ENCODE results near the gene CALN1.
"Not testable (repeated sequence)": the region's sequence is repeated elsewhere in the genome, so short reads cannot be mapped to it uniquely, and the experiment has no call there.

CALN1 gene

DNA sequence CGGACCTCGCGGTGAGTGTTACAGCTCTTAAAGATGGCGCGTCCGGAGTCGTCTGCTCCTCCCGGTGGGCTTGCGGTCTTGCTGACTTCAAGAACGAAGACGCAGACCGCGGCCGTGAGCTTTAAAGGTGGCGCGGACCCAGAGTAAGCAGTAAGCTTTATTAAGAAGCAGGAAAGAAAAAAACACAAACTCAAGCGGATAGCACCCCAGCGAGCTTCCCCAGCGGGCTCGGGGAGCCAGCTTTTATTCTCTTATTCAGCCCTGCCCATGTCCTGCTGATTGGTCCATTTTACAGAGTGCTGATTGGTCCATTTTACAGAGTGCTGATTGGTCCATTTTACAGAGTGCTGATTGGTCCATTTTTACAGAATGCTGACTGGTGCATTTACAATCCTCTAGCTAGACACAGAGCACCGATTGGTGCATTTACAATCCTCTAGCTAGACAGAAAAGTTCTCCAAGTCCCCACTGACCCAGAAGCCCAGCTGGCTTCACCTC, at the start of gene CALN1:
TSS of gene CALN1 (minus strand) at position 218 of the 498 bp plus-strand sequence.
- DNase-seq (ENCODE audit: low read depth), result not testable (repeated sequence)

DNA sequence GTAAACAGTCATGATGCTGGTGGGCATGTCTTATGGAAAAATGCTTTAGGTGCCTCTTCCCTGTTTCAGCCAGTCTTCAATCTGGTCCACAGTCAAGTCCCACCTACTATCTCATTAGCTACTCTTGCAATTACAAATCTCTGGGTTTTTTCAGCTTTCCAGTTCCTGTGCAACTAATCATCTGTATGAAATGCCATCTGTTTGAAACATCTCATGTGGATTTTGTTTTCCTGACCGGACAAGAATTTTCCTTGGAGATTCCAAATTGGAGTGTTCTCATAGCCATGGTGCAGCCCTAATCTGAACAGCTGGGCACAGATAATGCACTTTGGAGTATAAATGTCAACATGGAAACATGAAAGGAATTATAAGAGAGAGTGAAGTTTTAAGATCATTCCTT, 41.3 kb upstream of the CALN1 start:
- DNase-seq (ENCODE audit: low read depth), result no peak

GRCh38 chr7:72447465-72448204, 35.5 kb upstream of the CALN1 start:
- no peak for DNase-seq (ENCODE audit: low read depth)

DNA sequence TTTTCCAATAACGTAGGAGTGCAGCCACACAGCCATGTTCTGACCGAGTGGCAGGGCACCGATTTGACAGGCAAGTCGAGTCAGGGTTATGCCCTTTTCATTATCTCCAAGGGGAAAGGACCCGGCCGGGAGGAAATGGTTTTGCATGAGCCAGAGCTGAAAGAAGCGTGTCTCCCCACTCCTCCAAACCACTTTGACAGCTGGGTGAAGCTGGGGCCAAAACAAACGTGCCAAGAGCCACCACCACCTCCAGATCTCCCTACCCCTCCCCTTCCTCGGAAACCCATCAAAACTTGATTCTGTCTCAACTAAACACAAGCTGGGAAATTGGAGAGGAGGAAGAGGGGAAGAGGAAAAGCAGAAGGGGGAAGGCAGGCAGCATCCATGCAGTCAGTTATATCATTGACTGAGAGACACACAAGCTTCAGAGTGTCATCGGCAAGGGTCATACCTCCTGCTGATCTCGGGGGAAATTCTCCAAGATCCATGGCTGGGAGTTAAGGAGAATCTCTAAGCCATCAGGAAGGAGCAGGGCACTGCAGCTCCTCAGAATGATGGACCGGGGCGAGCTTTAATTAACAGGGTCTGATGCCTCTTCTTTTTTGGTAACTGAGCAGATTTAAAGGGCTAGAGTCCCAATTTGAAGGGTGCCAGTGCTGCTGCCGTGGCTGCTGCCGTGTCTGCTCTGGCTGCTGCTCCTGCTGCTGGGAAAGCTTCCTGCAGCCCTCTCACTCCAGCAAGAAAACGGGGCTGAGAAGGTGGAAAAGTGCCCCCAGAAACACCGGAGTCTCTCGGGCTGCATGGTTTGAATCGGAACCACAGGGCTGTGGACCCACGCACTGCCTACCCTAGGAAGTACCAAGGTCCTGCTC, 34.7 kb upstream of the CALN1 start:
- no peak for DNase-seq (ENCODE audit: low read depth)

DNA sequence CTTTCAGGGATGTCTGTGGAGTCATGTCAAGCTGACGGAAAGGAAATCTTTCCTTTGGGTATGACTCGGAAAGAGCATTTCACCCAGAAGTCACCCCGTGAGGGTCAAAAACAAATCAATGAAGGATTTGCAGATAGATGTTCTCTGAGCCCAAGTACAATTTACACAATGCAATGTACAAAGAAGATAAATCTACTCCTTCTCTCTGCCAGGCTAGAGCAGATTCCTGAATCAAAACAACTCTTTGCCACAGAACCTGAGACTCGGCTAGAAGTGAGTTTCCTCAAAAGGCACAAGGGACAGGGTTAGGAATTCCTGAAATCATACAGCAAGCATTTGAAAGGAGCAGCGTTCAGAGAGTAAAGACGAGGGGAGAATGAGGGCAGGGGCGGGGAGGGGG, 34.0 kb upstream of the CALN1 start:
- DNase-seq (ENCODE audit: low read depth), result no peak

GRCh38 chr7:72445580-72445979, 33.4 kb upstream of the CALN1 start:
- no peak for DNase-seq (ENCODE audit: low read depth)

DNA sequence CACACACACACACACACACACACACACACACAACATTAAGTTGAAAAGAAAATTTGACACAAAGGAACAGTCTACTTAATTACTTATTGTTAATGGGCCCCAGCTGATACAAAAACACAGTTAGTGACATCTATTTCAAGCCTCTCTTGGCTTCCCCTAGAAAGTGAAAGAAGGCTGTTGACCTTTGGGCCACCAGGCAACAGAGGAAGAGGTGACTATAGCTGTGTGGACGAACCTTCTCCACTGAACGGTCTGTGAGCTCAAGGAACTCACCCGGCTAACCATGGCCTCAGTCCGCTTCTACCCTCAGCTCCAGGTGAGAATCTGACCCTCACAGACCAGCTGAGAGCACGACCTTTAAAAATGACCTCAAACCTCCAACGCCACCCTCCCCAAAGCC, 32.9 kb upstream of the CALN1 start:
- DNase-seq (ENCODE audit: low read depth), result no peak

DNA sequence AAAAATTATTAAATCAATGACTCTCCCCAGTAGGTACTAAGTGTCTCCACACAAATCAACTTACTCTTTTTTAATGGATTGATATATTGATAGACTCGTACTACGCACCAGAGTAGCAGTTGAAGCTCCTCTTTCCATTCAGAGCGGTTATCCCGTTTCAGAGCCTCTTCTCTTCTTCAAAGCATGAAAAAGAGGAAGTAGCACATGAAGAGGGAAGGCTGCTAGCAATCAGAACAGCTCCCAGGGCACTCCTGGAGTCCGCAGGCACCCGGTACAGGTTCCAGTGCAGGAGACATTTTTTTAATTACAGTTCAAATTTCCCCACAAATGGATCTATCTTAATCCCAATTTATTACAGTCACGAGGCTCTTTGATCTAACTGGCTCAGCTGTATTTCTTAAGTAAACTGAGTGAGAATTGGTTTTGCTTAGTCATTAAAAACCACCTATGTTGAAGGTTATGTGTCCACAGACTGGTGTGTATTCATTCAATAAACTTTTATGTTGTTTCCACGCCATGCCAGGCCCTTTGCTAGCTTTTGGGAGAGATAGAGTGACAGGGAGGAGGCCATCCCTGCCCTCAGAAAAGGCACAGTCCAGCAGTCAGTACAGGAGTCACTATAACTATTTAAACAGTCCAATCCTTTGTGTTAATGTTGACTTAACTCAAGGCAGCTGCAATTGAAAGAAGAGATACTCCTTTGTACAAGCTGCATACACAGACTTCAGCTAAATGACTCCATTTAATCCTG, 32.1 kb upstream of the CALN1 start:
- DNase-seq (ENCODE audit: low read depth), result no peak

DNA sequence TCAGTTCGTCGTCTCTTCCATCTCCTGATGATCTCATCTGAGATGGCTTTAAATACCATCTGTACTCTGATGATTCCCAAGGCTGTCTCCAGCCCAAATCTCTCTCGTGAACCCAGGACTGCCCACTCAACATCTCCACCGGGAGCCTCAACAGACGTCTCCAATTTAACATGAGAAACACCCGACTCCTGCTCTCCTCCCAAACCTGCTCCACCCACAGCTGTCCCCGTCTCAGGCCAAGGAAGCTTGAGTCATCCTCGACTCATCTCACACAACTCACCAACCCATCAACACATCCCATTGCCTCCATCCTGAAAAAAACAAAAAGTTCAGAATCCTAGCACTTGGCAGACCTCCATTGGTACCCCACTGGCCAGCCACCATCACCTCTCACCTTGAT, 29.7 kb upstream of the CALN1 start:
- peak; percentile 18 for DNase-seq (ENCODE audit: low read depth)

- no peak for DNase-seq (ENCODE audit: low read depth)
Measured at GRCh38 chr7:72438491-72438890, 26.4 kb upstream of the CALN1 start.

DNA sequence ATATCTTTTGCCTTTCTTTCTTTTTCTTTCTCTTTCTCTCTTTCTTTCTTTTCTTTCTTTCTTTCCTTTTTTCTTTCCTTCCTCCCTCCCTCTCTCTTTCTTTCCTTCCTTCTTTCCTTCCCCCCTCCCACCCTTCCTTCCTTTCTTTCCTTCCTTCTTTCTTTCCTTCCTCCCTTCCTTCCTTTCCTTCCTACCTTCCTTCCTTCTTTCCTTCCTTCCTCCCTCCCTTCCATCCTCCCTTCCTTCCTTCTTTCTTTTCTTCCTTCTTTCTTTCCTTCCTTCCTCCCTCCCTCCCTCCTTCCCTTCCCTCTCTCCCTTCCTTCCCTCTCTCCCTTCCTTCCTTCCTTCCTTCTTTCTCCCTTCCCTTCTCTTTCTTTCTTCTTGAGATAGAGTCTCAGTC, 25.5 kb upstream of the CALN1 start:
- DNase-seq (ENCODE audit: low read depth), result no peak

- DNase-seq (ENCODE audit: low read depth), result no peak
Measured at GRCh38 chr7:72437061-72437585, 25.0 kb upstream of the CALN1 start.

- no peak for DNase-seq (ENCODE audit: low read depth)
Measured at GRCh38 chr7:72435925-72436480, 23.9 kb upstream of the CALN1 start.

- DNase-seq (ENCODE audit: low read depth), result no peak
Measured at GRCh38 chr7:72435366-72435765, 23.2 kb upstream of the CALN1 start.

DNA sequence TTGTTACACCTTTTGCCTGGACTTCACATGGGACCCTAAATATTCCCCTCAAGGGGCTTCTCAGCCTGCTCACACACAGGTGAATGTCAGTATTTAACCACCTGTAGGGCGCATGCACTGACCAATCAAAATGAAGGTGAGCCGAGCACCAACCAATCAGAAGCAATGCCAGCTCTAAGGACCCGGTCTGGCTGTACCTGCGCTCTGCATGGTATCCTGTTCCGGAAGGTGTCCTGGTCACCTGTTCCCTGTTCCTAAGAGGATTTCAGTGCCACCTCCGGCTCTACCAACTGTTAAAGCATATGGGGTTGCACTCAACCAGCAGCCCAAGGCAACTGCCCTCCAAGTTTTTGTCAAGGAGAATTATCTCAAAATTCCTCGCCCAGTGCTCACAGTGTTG, 18.4 kb upstream of the CALN1 start:
- DNase-seq (ENCODE audit: low read depth), result no peak

DNA sequence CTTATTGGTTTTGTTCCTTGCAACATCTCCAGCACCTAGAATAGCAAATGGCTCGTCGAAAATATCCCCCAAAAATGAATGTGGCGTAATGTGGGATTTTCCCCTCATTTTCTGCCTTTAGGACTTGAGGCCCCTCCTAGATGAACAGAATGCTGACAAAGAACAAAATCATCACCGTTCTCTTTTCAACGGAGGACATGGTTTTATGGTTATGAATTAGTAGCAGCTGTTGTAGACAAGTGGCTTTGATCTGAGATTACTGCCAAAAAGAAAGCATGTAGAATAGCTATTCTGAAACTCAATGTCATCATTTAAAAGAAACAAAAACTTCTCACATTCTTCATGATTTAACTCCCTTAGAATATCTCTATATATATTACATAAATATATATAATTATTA, 17.2 kb upstream of the CALN1 start:
- no peak for DNase-seq (ENCODE audit: low read depth)

GRCh38 chr7:72416846-72417245, 4.7 kb upstream of the CALN1 start:
- no peak for DNase-seq (ENCODE audit: low read depth)

- no peak for DNase-seq (ENCODE audit: low read depth)
Measured at GRCh38 chr7:72415586-72415985, 3.4 kb upstream of the CALN1 start.

GRCh38 chr7:72413886-72414285, 1.7 kb upstream of the CALN1 start:
- no peak for DNase-seq (ENCODE audit: low read depth)

DNA sequence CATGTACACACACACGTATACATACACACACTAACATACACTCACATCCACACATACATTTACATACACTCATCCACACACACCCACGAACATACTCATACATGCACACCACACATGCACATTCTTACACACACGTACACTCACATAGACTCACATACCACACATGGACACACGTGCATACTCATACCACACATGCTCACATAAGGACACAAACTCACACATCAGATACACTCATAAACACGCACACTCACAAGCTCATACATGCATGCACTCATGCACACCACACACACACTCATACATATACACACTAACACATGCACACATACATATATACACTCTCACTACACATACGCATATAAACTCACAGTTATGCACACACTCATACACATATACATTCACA, 1.2 kb upstream of the CALN1 start:
- no peak for DNase-seq (ENCODE audit: low read depth)

GRCh38 chr7:72411419-72411818, 719 bp downstream of the CALN1 start:
- no peak for DNase-seq (ENCODE audit: low read depth)

GRCh38 chr7:72409638-72410015, 2.5 kb downstream of the CALN1 start:
- DNase-seq (ENCODE audit: low read depth), result no peak

All from stromal cell of bone marrow (primary cell).